NCI-H128 (cell line): Measurements from ENCODE around the gene LTBP1.

ENCODE experiments used
- DNase-seq: peaks from one replicate; lab custom pipeline; 2025; ENCODE audit not compliant: unreplicated experiment; lab: John Stamatoyannopoulos, UW

The LTBP1 gene

DNA sequence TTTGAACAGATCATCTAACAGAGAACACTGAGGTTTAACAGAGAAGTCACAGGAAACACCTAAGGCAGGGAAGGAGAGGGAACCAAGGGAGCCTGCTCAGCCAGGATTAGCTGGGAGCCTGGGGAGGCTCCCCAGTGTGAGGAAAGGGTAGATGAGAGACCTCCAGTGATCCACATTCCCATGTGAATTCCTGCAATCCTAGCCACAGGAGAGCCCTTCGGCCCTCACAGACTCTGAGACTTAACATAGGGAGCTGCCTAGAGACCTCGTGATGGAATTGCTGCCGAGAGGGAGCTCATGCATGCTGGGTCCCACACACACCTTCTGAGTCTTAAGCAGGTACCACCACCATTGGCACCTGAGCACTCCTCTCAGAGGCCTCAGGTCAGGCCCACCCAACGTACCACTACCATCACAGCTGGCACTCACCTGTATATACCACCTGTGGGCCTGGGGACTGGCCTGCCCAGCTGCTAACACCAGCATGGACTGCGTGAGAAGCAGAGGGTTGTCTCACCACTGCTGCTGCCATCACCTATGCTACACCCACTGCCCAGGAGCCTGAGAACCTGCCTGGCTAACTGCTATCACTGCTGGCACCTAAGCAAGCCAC lies 303.8 kb downstream of the LTBP1 start:
- DNase-seq: no peak

DNA sequence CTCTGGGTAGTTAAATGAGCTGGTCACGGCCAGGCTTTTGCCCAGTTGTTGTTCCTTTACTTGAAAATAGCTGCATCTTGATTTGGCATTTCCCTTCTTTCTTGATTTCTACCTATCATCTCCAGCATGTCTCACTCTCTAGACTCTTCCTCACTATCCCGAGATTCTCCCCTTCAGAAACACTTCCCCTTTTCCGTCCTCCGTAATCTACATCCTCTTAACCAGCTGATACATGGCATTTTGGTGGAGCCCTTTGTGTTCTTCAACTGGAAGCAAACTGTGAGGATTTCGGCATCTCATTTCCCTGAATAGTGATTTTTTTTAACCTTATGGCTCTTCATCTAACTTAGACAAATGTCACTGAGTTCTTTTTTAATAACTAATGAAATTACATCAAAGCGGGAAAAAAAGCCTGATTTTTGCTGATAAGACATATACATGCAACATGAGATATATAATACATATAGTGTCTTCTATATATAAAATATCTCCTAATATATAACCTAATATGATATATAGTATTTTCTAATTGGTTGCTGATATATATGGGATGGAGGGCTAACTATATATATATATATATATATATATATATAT lies 309.5 kb downstream of the LTBP1 start:
- DNase-seq: no peak

DNA sequence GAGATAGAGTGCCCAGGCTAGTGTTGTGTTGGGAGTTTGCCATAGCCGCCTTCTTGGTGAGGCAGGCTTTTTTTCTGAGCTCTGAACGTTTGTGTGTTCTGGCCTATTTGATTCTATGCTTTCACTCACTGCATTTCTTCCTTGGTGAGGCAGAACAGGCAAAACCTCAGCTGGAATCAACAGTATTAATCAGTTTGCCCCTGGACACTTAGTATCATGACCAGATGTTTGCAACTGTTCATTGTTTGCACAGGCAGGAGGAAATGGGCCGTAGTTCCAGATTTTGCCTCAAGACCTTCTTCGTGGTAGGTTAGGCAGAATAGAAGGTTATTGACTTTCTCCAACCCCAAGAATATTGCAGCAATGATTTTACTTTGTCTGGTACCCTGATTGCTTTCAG lies 311.6 kb downstream of the LTBP1 start:
- no peak for DNase-seq

DNA sequence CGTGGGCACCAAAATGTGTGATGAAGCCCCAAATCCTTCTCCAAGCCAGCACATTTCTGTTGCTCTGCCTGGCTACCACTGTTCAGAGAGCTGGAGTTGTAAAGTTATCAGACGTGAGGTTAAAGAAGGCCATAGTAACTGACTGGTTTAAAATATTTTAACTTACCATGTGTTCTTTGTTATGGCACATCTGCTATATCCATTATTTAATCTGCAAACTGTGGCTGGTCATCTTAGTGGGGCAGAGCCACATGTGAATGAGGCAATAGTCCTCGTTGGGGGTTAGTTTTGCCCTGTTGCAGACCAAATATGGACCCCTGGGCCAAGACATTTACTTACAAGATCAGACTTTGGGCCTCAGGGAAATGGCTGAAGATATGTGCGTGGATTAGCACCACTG lies 315.3 kb downstream of the LTBP1 start:
- no peak for DNase-seq

DNA sequence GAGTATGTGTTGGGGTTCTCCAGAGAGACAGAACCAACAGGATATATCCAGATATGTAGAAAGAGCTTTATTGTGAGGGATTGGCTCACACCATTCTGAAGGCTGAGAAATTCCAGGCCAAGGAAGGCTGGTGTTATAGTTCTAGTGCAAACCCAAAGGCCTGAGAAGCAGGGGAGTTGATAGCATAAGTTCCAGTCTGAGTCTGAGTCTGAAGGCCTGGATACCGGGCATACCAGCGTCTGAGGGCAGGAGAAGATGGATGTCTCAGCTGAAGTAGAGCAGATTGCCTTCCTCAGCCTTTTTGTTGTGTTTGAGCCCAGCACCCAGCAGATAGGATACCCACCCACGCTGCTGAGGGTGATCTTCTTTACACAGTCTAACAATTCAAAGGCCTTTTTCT lies 318.0 kb downstream of the LTBP1 start:
- no peak for DNase-seq

DNA sequence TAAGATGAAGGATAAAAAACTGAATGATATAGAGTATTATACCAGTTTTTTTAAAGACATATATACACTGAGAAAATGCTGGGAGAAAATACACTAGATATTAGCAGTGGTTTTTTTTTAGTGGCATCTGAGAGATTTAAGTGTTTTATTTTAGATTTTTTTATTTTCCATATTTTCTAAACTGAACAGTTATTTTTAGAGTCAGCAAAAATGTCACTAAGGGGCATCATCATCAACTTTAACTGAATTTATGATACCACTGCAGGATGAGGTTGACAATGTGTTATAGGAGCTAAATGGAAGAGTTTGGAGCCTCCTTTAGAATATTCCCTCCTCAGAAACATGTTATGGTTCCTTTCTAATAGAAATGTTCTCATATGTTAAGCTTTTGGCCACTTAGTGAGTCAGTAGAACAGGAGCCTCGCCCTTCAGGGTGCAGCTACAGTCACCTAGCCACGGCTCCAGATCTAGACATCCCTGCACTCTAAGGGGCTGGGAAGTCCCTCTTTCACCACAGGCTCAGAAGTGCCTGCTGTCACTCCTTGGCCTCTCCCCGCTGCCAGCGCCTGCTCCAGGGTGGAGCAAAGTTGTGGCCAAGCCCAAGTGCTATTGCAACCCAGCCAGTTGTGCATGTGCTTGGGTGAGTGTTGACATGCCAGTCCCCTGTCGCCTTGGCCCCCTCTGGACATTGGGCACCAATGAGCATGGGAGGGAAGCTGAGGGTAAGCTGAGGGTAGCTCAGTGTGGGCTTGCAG lies 319.0 kb downstream of the LTBP1 start:
- no peak for DNase-seq

DNA sequence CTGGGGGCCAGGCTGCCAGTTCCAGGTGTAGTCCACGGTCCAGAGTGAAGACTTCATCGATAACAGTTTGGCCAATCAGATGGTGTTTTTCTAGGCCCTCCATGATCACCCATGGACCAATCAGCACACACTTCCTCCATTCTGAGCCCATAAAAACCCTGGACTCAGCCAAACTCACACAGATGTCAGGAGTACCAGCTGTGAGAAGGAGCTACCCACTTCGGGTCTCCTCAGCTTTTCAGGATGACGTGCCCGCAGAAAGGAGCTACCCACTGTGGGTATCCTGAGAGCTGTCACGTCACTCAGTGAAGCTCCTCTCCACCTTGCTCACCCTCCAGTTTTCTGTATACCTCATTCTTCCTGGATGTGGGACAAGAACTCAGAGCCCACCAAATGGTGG lies 319.7 kb downstream of the LTBP1 start:
- DNase-seq: no peak

DNA sequence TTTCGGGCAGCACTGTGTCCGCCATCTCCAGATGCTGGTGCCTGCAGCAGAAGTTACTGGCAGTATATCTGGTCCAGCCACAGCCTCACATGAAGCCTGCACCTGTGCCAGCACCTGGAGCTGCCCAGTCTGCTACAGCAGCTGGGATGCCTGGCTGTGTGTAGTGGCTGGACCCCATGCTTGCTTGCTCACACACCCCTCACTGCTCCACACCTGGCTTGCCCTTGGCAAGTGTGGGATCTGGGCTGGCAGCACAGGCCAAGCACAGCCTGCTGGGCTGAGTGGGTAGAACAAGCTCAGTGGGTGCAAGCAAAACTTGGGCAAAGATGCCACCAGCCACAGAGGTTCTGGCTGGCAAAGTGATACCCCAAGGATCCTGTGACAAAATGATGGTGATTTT lies 320.3 kb downstream of the LTBP1 start:
- no peak for DNase-seq

DNA sequence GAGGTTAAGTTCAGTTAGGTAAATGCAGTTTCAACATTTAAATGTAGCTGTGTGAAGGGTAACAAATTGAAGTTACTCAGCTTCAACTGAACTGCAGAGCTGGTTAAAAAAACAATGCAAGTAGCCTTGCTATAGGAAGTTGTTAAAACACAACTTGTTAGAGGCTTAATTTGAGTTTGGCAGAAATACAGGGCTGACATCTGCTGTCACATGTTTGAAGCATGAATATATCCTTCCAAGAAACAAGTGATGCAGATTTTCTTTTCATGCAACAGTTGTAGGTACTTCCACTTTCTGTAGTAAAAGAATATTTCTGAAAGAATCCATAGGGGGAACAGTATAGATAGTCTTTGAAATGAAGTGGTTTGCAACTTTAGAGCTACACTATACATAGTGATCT lies 321.0 kb downstream of the LTBP1 start:
- DNase-seq: no peak

DNA sequence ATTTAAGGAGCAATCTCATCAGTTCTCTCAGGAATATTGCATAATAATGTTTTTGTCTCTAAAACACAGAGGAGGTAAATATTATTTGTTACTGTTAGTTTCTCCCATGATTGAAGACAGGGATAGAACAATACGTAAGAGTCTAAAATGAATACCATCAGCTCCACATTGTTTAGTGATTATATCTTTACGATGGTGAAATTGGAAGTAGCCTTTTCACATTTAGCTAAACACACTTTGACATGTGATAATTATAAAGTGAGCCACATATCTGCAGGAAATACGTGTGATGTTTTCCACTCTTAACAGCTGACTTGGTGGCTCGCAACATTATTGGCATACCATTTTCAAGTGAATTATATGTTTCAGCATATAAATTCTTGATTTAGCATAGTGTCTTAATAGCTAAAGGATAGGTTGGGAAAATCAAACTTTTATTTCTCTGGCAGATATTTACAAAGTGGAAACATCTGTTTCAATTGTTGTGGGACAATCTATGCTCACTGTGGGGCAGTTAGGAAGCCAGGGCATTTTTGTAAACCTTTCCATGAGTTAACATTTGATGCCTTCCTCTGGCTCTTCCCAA lies 321.6 kb downstream of the LTBP1 start:
- no peak for DNase-seq

DNA sequence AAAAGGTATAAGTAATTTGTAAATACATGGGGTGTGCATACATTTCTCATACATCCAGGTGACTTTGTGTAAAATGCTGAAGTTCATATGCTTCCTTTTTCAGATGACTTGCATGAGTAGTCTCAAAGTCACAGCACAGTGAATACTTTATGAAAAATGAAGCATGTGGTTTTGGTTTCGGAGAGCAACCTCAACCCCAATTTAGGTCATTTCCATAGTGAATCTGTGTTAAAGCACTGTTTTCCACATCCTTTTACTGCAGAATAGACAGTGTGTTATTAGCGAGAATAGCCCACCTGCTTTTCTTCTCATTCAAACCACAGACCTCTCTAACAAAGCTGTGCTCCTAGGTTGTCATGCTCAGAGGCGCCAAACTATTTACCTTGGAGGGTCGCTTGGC lies 325.2 kb downstream of the LTBP1 start:
- no peak for DNase-seq

DNA sequence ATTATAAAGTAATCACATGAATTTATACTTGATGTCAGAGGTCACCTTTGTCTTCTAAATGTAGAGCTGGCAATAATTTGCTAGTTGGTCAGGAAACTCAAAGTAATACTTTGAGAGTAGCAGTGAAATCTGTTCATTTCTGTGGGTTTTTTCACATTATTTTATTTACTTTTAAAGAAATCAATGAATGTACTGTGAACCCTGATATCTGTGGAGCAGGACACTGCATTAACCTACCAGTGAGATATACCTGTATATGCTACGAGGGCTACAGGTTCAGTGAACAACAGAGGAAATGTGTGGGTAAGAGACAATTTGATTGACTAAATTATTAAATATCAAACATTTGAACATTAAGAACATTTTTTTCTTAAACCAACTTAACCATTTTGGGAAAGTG lies 326.7 kb downstream of the LTBP1 start:
- DNase-seq: no peak

DNA sequence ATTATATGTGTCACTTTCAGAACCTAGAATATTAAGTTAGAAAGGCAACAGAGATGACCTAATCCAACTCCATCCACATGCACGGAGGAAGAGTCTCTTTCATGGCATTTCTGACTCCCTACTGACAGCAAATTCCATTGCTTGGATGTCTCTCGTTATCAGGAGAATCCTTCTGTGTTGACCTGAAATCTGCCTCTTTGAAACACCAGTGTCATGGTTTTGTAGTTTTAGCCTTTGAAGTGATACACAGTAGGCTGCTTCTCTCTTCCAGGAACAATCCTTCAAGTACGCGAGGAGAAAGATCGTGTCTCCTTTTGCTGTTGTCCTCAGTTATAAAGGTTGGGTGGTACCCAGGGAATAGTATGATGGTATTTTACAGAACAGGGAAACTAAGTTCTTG lies 327.8 kb downstream of the LTBP1 start:
- no peak for DNase-seq

DNA sequence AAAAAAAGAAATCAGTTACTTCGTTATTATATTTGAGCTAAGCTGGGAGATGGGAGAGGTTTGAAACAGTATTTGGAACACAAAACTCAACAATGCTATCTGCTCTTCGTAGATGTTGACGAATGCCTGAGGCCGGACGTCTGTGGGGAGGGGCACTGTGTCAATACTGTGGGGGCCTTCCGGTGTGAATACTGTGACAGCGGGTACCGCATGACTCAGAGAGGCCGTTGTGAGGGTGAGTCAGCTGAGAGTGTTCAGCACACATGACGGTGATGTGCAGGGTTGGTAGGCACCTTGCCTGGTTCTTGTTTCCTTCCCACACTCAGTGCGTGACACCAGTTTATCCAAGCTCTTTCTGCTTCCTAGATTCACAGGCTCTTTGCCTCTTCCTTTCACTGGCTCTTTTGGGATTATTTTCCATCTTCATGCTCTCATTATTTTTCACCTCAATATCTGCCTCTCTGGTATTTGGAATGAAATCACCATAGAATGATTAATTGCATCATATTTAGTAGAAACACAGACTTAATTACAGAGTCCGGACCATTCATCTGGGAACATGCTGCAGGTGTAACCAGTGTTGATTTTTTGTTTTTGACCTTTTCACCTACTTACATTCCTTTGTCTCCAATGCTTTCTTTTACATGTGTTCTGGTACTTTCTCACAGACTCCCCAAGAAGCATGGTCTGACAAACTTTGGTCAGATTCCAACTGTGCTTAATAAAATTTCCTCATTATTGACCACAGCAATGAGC lies 329.1 kb downstream of the LTBP1 start:
- no peak for DNase-seq

DNA sequence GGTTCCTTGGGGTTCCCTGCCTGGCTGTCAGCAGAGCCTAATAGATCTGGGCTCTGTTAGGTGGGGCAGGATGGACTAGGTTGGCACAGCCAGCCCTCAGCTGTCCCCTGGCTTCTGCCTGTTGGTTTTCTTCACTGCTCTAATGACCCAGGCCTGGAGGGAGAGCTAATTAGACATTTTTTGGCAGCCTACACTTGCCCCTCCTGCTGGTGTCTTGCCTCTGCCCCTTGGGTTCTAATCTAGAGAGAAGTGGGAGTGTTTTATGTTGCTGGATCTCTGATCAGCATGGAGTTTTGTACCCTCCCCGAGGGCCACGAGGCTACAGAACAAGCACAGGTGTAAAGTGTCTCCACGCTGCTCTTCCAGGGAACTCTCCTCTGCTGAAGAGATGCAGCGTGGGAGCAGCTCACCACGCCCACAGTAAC lies 330.3 kb downstream of the LTBP1 start:
- DNase-seq: no peak

DNA sequence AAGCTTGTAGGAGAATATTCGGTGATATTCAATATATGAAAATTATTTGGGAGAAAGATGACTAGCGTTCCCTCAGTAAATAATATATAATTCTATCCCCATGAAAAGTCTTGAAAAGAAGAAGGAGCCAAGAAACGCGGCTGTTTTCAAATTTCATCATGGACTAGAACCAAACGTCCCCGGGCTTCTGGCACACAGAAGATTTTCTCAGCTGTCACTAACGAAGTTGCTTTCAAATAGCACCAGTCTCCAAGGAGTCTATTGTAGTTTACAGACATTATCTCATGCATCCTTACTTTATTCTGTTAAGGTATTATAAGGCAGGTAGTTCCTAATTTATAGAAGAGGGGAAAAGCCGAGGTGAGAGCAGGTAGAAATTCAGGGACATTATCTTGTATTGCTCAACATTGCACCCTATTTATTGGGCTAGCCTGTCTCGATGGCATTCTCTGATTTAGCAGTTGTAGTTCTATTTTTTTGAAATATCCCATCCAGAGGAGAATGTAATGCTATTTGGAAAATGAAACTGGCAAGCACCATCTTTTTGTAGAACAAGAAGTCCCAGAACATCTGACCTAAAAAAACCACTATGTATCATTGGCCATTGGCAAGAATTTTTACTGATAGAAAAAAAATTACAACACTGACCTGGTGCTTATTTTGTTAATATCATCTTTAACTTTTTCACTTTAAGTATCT lies 331.6 kb downstream of the LTBP1 start:
- no peak for DNase-seq

DNA sequence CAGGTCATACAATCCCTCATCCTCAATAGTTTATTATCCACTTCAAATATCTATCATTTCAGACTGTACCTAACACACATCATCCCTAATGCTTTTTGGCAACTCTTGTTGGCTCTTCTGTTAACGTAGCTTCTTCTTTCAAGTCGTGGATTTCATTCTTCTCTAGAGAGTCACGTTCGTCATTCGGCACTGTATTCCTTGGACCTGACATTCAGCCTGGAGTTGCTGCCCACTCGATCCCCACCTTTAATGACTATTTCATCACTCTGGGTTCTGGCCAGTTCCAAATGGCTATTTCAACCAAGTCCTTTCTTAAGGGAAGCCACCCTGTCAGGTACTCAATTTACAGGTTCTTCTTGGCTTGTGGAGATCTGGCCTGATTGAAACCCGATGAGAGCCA lies 337.5 kb downstream of the LTBP1 start:
- DNase-seq: no peak

DNA sequence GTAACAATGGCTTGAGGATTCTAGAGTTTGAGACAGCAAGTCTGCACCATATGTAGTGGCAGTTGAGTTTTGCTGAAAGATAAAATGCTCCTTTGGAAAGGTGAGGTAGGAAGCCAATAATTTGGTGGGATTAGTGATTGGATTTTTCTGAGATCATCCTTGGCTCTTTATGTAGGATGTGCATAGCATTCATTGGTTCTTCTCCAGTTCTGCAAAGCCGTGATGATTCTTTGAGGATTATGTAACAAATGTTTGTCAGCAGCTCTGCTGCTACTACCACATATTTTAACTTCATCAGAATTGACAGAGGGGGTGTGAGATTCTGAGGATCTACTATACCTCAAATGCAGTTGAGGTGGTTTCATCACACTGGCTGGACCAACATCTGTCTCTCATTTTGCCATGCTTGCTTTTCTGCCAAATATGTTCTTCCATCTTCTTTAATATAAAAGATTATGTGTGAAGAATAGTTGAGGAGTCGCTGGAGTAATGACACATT lies 340.8 kb downstream of the LTBP1 start:
- DNase-seq: no peak

DNA sequence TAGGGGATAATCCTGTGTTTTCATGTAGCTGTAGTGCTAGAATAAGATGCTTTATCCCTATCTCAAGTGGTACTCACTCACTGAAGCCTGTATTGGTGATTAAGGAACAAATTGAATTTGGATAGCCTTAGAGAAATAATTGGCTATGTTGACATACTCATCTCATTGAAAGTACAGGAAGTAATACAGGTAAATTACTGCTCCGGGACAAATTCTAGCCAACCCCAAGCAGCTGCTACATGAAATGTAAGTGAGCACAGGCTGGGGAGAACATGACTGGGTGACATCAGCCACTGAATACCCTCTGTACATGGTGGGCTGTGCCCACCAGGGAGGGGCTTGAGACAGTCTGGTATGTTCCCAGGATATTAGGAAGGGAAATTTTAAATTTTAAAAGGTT lies 341.3 kb downstream of the LTBP1 start:
- DNase-seq: no peak

DNA sequence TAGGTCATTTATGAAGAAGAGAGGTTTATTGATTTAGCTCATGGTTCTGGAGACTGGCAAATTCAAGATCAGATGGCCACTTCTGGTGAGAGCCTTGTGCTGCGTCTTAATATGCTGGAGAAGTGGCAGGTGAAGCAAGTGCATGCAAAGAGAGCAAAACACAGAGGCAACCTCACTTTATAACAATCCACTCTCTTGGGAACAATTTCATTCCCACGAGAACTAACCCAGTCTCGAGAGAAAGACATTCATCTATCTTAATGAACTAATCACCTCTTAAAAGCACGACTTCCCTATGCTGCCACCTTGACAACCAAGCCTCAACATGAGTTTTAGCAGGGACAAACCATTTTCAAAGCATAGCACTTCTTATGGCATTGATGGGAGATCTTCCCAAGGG lies 343.2 kb downstream of the LTBP1 start:
- DNase-seq: no peak
